Measurements from ENCODE around the gene CCDC71.

DNA sequence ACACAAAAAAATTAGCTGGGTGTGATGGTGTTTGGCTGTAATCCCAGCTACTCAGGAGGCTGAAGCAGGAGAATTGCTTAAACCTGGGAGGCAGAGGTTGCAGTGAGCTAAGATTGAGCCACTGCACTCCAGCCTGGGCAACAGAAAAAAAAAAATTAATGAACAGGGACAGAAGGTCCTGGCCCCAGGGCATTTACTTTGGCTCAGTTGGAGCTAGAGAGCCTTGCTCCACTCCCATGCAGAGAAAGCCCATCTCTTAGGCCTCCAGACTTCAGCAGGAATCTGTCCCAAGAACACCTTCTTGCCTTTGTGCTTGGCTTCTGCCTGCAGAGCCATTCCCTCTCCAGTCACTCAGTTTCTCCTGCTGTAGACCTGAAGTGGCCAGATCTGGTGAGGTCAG lies 14.0 kb upstream of the CCDC71 start:
- TF ChIP-seq GATA2 (IDR thresholded peaks at IDR 0.05; ENCODE audit: low read depth, low read length) (no peak), GATA3 (IDR thresholded peaks at IDR 0.05; ENCODE audit: low read depth, low read length) (no peak)
